Hepatocyte (in vitro differentiated cells): ENCODE results near the gene STRN.

Experiments used
- CTCF ChIP-seq: fragments of 200-600 bp; sonication (generic); IDR thresholded peaks from 2 replicates; pipeline ENCODE4 v1.5.1; 2016; ENCODE audit warnings: antibody characterized with exemption, mild to moderate bottlenecking; ENCODE audit not compliant: poor library complexity
- EZH2 ChIP-seq: fragments of 200-600 bp; sonication (generic); IDR thresholded peaks from 2 replicates; pipeline ENCODE4 v1.6.1; 2016; ENCODE audit warnings: antibody characterized with exemption, mild to moderate bottlenecking, borderline replicate concordance

DNA sequence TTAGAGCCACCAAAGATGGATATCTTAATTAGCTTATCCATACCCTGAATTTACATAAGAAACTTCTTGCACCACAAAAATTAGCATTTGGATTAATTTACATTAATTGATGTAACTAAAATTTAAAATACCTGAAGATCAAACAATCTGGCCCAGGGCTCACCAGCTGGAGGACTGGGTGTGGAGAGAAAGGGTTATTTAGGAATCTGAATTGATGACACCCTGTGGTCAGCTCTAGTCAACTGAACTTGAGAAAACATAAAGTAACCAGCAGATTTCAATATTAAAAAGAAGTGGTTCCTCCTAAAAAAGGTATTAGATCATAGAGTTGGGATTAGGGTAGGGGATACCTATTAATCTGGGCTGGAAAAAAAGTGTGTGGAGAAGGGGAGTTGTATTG lies 122.5 kb downstream of the STRN start:
- TF ChIP-seq CTCF, result no peak
- TF ChIP-seq EZH2, result no peak
